Right lobe of liver (tissue), 6 donors: ENCODE data around the gene HIF1AN. TPM values are rescaled to one million over a fixed set of nuclear protein-coding genes. Genes with fewer than 3 reads are reported as not detected.

Source experiments
- ATAC-seq, 4 donors: fragments of 200-7000 bp; cut with Tn5 transposase; one replicate each; pipeline ENCODE4 v1.9.1; 2020; ENCODE audit warnings: mild to moderate bottlenecking in 4 of 4, moderate library complexity in 4 of 4
- DNase-seq, 3 donors: peaks; one replicate each; pipeline ENCODE4 v3.0.0-alpha.2; 2020
- H3K27ac ChIP-seq, 3 donors: fragments of 200-600 bp; one replicate each; pipeline ENCODE4 v1.8.0; 2022
- H3K27me3 ChIP-seq, 2 donors: fragments of 200-600 bp; one replicate each; pipeline ENCODE4 v1.8.0; 2022
- H3K36me3 ChIP-seq, 4 donors: fragments of 200-600 bp; sonication (generic) in 1 of 4; one replicate each; pipeline versions ENCODE4 v1.5.1 to v1.8.0; 2017 to 2022; ENCODE audit warnings: control low read depth in 1 of 4
- H3K4me1 ChIP-seq, 4 donors: fragments of 200-600 bp; sonication (generic) in 1 of 4; one replicate each; pipeline versions ENCODE4 v1.5.1 to v1.8.0; 2017 to 2022; ENCODE audit warnings: control low read depth in 1 of 4
- H3K4me3 ChIP-seq, 3 donors: fragments of 200-600 bp; one replicate each; pipeline ENCODE4 v1.8.0; 2022
- H3K9me3 ChIP-seq, 4 donors: fragments of 200-600 bp; sonication (generic) in 1 of 4; one replicate each; pipeline versions ENCODE4 v1.5.1 to v1.8.0; 2017 to 2022; ENCODE audit warnings: control low read depth in 1 of 4
- CTCF ChIP-seq, 4 donors: fragments of 200-600 bp in 3 of 4; fragments of 450-650 bp in 1 of 4; IDR thresholded peaks; one replicate each; pipeline versions ENCODE4 v1.5.1 to v1.8.0; 2016 to 2022; ENCODE audit warnings: antibody characterized with exemption in 4 of 4, mild to moderate bottlenecking in 2 of 4
- POLR2A ChIP-seq: fragments of 450-650 bp; IDR thresholded peaks from one replicate; pipeline ENCODE4 v1.6.1; 2017; ENCODE audit warnings: antibody characterized with exemption, mild to moderate bottlenecking
- WGBS: methylation state at CpG from one replicate; pipeline ENCODE4 v1.1.6; 2018; ENCODE audit warnings: low coverage, low lambda C conversion rate; ENCODE audit not compliant: insufficient coverage; ENCODE audit errors: missing lambda C conversion rate; 5-methylcytosine and 5-hydroxymethylcytosine counted together
- intact Hi-C, 2 donors: fragments of 100-400 bp; cut with DNase I; formaldehyde crosslinking; loops; one replicate each; pipeline versions ENCODE4 v1.11.2 to v1.14.1; 2022
- total RNA-seq, 6 experiments: library from RNA; depleted of rRNA in 2 of 6; stranded (reverse); fragments of >200 nt in 2 of 6; fragmentation: NEBNext Ultra II Directional in 3 of 6; extraction: Animal tissue kit (Norgen Biotek cat#: 25700) in 3 of 6; gene quantifications; one replicate each; pipeline versions ENCODE4 v1.1.0 to v1.2.4, GENCODE V29; 2016 to 2023
- donor health status: DM: no; HTN: yes; CAD: no.
- donor health status: DM: no; HTN: no; CAD: no.
- donor health status: DM: no; HTN: no; CAD: no.
- donor health status: DM: no; HTN: yes; CAD: no.
- donor health status: DM: no; HTN: yes; CAD: no.

Gene HIF1AN
- total RNA-seq, 6 experiments from 2014 or later, result 4.5 to 13.9 (median 11.3) TPM

- ATAC-seq (peak; percentile 68 to 86 (median 80)), DNase-seq (no peak)
- Histone ChIP-seq H3K36me3 (no peaks in the 10 kb centered on the region), H3K4me3 (no peak overlapping the region), H3K4me1 (no peaks in the 10 kb centered on the region), H3K9me3 (no peaks in the 10 kb centered on the region), H3K27ac (no peak overlapping the region), H3K27me3 (no peaks in the 10 kb centered on the region)
- WGBS, result 20% methylated on average over 2 of the region's 3 CpGs
- intact Hi-C loops, result loop anchor here in 1 of 2 donors (10.0 kb wide), 2 partner anchors 64 to 174 kb away; partner anchors contain the start of gene PKD2L1
- TF ChIP-seq CTCF (IDR thresholded peaks at IDR 0.05) (peak; percentile 51 to 56 (median 52)), POLR2A (no peak)
Measured at GRCh38 chr10:100508691-100509150, 27.0 kb upstream of the HIF1AN start.

DNA sequence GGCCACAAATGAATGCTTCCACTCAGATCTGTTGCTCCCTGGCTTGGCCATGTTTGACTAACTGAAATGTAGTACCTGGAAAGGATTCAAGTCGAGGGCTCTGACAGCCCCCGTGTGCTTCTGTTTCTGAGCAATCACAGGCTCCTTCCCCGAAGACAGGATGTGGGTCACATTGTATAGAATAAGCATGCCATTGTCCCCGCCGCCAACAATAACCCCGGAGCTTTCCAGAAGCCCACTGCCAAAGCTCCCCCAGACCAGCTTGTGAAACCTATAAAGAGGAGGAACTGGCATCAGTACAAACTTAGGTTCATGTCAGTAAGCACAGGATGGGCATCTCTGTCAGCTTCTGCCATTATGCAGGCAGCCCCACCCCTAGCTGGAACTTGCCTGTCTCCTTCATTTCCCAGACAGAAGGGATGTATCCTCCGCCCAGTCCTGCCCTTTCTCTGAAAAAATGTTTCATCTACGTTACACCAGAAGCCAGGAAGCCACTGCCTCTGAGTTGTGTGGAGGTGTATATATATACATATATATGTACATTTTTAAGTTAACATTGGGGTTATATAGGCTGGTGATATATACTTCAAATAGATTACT, 26.4 kb upstream of the HIF1AN start:
- no peak for TF ChIP-seq CTCF (IDR thresholded peaks at IDR 0.05)
- no peak for TF ChIP-seq POLR2A
- DNase-seq, result no peak
- Histone ChIP-seq H3K4me1 (no peaks in the 10 kb centered on the region), H3K27me3 (no peaks in the 10 kb centered on the region), H3K27ac (no peak overlapping the region), H3K4me3 (no peak overlapping the region), H3K36me3 (no peaks in the 10 kb centered on the region), H3K9me3 (no peaks in the 10 kb centered on the region)
- intact Hi-C loops, result loop anchor here in 1 of 2 donors (10.0 kb wide), 2 partner anchors 65 to 175 kb away; partner anchors contain the start of gene PKD2L1
- peak in 1 of 4 donors; percentile 27 for ATAC-seq
- 51% methylated on average over 5 of the region's 8 CpGs for WGBS

DNA sequence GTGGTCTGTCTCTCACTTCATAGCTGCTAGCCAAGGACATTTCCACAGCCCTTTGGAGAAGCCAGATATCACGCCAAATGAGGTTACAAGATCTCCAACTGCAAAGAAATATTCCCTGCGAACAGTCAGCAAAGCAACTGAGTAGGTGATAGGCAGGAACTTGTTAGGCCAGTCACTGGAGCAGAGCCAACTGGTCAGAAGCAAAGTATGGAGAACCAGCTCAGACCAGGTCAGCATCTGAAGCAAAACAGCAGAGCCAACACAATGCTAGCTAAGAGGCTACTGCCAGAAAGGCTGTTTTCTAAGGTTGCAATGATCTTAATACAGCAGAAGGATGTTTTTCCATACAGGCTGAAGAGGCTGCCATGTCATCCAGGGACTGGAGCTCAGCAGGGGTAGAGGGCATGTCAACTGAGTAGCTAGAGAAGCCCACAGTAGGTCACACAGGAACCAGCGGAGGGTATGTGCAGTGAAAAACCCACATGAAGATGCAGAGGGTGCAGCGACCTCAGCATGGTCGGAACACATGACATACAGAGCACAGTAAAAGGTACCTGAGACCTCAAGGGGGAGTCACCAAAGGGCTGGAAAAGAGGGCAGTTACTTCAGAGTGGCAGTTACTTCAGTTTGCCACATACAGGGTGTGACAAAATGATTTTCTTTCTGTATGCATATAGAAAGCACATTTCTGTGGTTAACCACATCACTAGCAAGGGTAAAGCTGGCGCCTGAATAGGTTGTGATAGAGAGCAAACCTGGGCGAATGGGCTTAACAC, 25.0 kb upstream of the HIF1AN start:
- DNase-seq (no peak), ATAC-seq (peak; percentile 20 to 48 (median 33))
- no peaks in the 10 kb centered on the region for H3K36me3 ChIP-seq
- no peak for TF ChIP-seq CTCF (IDR thresholded peaks at IDR 0.05)
- TF ChIP-seq POLR2A, result no peak
- H3K4me1 ChIP-seq, result peaks cover 0 to 1% (median under 1%) of the 10 kb centered on the region in 4 donors
- H3K4me3 ChIP-seq, result no peak overlapping the region
- no peaks in the 10 kb centered on the region for H3K27me3 ChIP-seq
- intact Hi-C loops, result no loop called here
- 69% methylated on average over 7 of the region's 7 CpGs for WGBS
- no peak overlapping the region for H3K27ac ChIP-seq
- H3K9me3 ChIP-seq, result no peaks in the 10 kb centered on the region

DNA sequence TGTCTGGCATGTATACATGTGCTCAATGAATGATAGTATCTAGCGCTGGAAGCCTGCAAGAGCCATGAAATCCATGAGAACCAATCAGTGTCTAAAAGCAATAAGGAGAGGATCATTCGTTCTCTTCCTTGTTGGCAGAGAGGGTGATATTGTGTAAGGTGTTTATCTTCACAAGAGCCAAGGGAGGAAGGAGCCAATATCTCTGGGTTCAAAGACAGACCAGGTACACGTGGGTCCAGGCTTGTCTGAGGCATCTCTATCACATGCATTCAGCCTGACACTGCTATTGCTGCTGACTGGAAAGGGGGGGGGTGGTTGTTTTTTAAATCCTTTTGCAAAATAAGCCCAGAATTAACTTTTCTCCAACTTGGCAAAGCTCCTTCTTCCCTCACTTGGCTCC, 20.1 kb upstream of the HIF1AN start:
- 44% methylated on average over 3 of the region's 3 CpGs for WGBS
- intact Hi-C loops, result no loop called here

More for the DNA sequence above, 20.1 kb upstream of the HIF1AN start:
- DNase-seq (no peak), ATAC-seq (peak in 2 of 4 donors; percentile 4 to 35)
- no peak overlapping the region for H3K27ac ChIP-seq
- H3K9me3 ChIP-seq, result no peaks in the 10 kb centered on the region
- no peaks in the 10 kb centered on the region for H3K36me3 ChIP-seq
- no peak overlapping the region for H3K4me3 ChIP-seq
- no peaks in the 10 kb centered on the region for H3K27me3 ChIP-seq
- TF ChIP-seq POLR2A (no peak), CTCF (IDR thresholded peaks at IDR 0.05) (no peak)
- H3K4me1 ChIP-seq, result peaks cover 0 to 40% (median 11%) of the 10 kb centered on the region in 4 donors
